IMR-90 (cell line): Measurements from ENCODE around the gene LALBA. TPM values are rescaled to one million over a fixed set of nuclear protein-coding genes. Genes with fewer than 3 reads are reported as not detected.

ENCODE experiments used
- ATAC-seq: fragments of 200-7000 bp; cut with Tn5 transposase; 2 replicates; pipeline ENCODE4 v1.9.1; 2020; ENCODE audit warnings: low read depth, mild to moderate bottlenecking, moderate library complexity
- BruUV-seq: library from RNA; stranded (reverse); fragments of 400-500 nt; replicated peaks from 2 replicates; lab custom pipeline; 2021; lab: Mats Ljungman, UMichigan
- CTCF ChIA-PET: fragments of 300-600 bp; formaldehyde crosslinking; extraction: SDS; loops from one replicate; lab custom pipeline; 2021; ENCODE audit warnings: antibody characterized with exemption; lab: Yijun Ruan, JAX
- POLR2A ChIA-PET: fragments of 300-600 bp; sonication (Branson Sonifier 250); formaldehyde crosslinking; loops from one replicate; lab custom pipeline; 2022; ENCODE audit warnings: antibody characterized with exemption; ENCODE audit not compliant: unreplicated experiment; lab: Charles Lee
- DNase-seq: peaks from one replicate; pipeline ENCODE4 v3.0.0; 2013
- H2AFZ ChIP-seq: replicated peaks from 2 replicates; pipeline ENCODE3; 2013; ENCODE audit warnings: low read length, mild to moderate bottlenecking; ENCODE audit not compliant: poor library complexity
- H2AK5ac ChIP-seq: 2 replicates; pipeline ENCODE4 v1.6.1; 2013; ENCODE audit warnings: low read depth, low read length, inconsistent platforms
- H2AK9ac ChIP-seq: replicated peaks from 2 replicates; pipeline ENCODE3; 2013; ENCODE audit warnings: mild to moderate bottlenecking, low read depth, low read length, moderate library complexity; ENCODE audit not compliant: poor library complexity
- H2BK120ac ChIP-seq: 2 replicates; pipeline ENCODE4 v1.6.1; 2013; ENCODE audit warnings: low read depth, low read length, inconsistent platforms
- H2BK15ac ChIP-seq: 3 replicates; pipeline ENCODE4 v1.6.1; 2013; ENCODE audit warnings: low read depth, low read length, inconsistent platforms
- H2BK20ac ChIP-seq: 2 replicates; pipeline ENCODE4 v1.6.1; 2013; ENCODE audit warnings: low read depth, mild to moderate bottlenecking, inconsistent platforms, low read length, moderate library complexity
- H2BK5ac ChIP-seq: 2 replicates; pipeline ENCODE4 v1.6.1; 2013; ENCODE audit warnings: mild to moderate bottlenecking, low read depth, low read length, inconsistent platforms; ENCODE audit not compliant: poor library complexity, severe bottlenecking
- H3K14ac ChIP-seq: replicated peaks from 2 replicates; pipeline ENCODE4 v1.6.1; 2013; ENCODE audit warnings: low read depth, low read length, inconsistent platforms
- H3K18ac ChIP-seq: 2 replicates; pipeline ENCODE4 v1.6.1; 2013; ENCODE audit warnings: low read depth, low read length, control low read depth
- H3K23ac ChIP-seq: 2 replicates; pipeline ENCODE4 v1.6.1; 2013; ENCODE audit warnings: low read depth, low read length, inconsistent platforms
- H3K27ac ChIP-seq: 2 replicates; pipeline ENCODE4 v1.5.1; 2013; ENCODE audit warnings: mild to moderate bottlenecking, control low read depth, low read length; ENCODE audit not compliant: insufficient read depth
- H3K27me3 ChIP-seq: 2 replicates; pipeline ENCODE4 v1.6.1; 2013; ENCODE audit warnings: low read length; ENCODE audit not compliant: control insufficient read depth, insufficient read depth
- H3K36me3 ChIP-seq: 2 replicates; pipeline ENCODE4 v1.6.1; 2013; ENCODE audit warnings: low read length, mixed read lengths; ENCODE audit not compliant: control insufficient read depth, insufficient read depth
- H3K4ac ChIP-seq: 2 replicates; pipeline ENCODE4 v1.6.1; 2013; ENCODE audit warnings: low read depth, low read length, inconsistent platforms
- H3K4me1 ChIP-seq: 2 replicates; pipeline ENCODE4 v1.6.1; 2013; ENCODE audit warnings: low read length, mixed read lengths; ENCODE audit not compliant: control insufficient read depth, insufficient read depth
- H3K4me2 ChIP-seq: 2 replicates; pipeline ENCODE4 v1.6.1; 2013; ENCODE audit warnings: low read depth, mild to moderate bottlenecking, control low read depth, low read length, moderate library complexity
- H3K4me3 ChIP-seq: 2 replicates; pipeline ENCODE4 v1.5.1; 2013; ENCODE audit warnings: low read depth, mild to moderate bottlenecking, control low read depth, low read length, moderate library complexity; ENCODE audit not compliant: insufficient read depth
- H3K56ac ChIP-seq: 2 replicates; pipeline ENCODE4 v1.6.1; 2013; ENCODE audit warnings: low read length, inconsistent platforms; ENCODE audit not compliant: insufficient read depth; ENCODE audit errors: extremely low read depth
- H3K79me1 ChIP-seq, 2 experiments: 2 replicates each; pipeline ENCODE4 v1.6.1; 2013; ENCODE audit warnings: low read length in 2 of 2, inconsistent platforms in 1 of 2, low read depth in 1 of 2
- H3K9ac ChIP-seq: 2 replicates; pipeline ENCODE4 v1.6.1; 2013; ENCODE audit warnings: low read depth, low read length, control low read depth
- H3K9me1 ChIP-seq: 2 replicates; pipeline ENCODE4 v1.6.1; 2013; ENCODE audit warnings: low read length, inconsistent platforms; ENCODE audit not compliant: insufficient read depth
- H3K9me3 ChIP-seq: 2 replicates; pipeline ENCODE4 v1.6.1; 2013; ENCODE audit warnings: low read length; ENCODE audit not compliant: control insufficient read depth, insufficient read depth
- H4K20me1 ChIP-seq: 2 replicates; pipeline ENCODE4 v1.6.1; 2013; ENCODE audit warnings: low read length, inconsistent platforms; ENCODE audit not compliant: insufficient read depth
- H4K5ac ChIP-seq: 2 replicates; pipeline ENCODE4 v1.6.1; 2013; ENCODE audit warnings: mild to moderate bottlenecking, low read depth, low read length, control low read depth
- H4K8ac ChIP-seq, 2 experiments: 2 replicates each; pipeline ENCODE4 v1.6.1; 2013; ENCODE audit warnings: low read depth in 2 of 2, low read length in 2 of 2, control low read depth in 1 of 2, inconsistent platforms in 1 of 2
- H4K91ac ChIP-seq: 2 replicates; pipeline ENCODE4 v1.6.1; 2013; ENCODE audit warnings: low read depth, low read length, inconsistent platforms; ENCODE audit not compliant: insufficient read depth
- BHLHE40 ChIP-seq: fragments of 150-350 bp; IDR thresholded peaks from 2 replicates; pipeline ENCODE4 v1.6.1; 2016; ENCODE audit warnings: mild to moderate bottlenecking, low read depth, low read length
- CEBPB ChIP-seq: IDR thresholded peaks from 2 replicates; pipeline ENCODE4 v1.6.1; 2012; ENCODE audit warnings: low read depth, low read length, improper control_type of control experiment
- CHD1 ChIP-seq: IDR thresholded peaks from 2 replicates; pipeline ENCODE4 v1.6.1; 2012; ENCODE audit warnings: low read depth, low read length, improper control_type of control experiment
- FOS ChIP-seq: fragments of 150-350 bp; IDR thresholded peaks from 2 replicates; pipeline ENCODE4 v1.6.1; 2016; ENCODE audit warnings: low read depth, low read length
- MAFK ChIP-seq: IDR thresholded peaks from 2 replicates; pipeline ENCODE4 v1.6.1; 2012; ENCODE audit warnings: low read depth, low read length, improper control_type of control experiment
- MAZ ChIP-seq: IDR thresholded peaks from 2 replicates; pipeline ENCODE4 v1.6.1; 2012; ENCODE audit warnings: low read depth, mild to moderate bottlenecking, low read length, improper control_type of control experiment, moderate library complexity, borderline replicate concordance
- MXI1 ChIP-seq: IDR thresholded peaks from 2 replicates; pipeline ENCODE4 v1.6.1; 2012; ENCODE audit warnings: low read depth, mild to moderate bottlenecking, low read length, moderate library complexity, borderline replicate concordance
- NFE2L2 ChIP-seq: fragments of 150-350 bp; IDR thresholded peaks from 2 replicates; pipeline ENCODE4 v1.6.1; 2016; ENCODE audit warnings: low read depth, mild to moderate bottlenecking, low read length
- POLR2A ChIP-seq: IDR thresholded peaks from 2 replicates; pipeline ENCODE4 v1.6.1; 2012; ENCODE audit warnings: mild to moderate bottlenecking, low read depth, low read length
- RAD21 ChIP-seq: IDR thresholded peaks from 2 replicates; pipeline ENCODE4 v1.6.1; 2012; ENCODE audit warnings: low read length, improper control_type of control experiment
- RFX5 ChIP-seq: IDR thresholded peaks from 2 replicates; pipeline ENCODE4 v1.8.0; 2012; ENCODE audit warnings: low read depth, mild to moderate bottlenecking, low read length, moderate library complexity
- SMC3 ChIP-seq: fragments of 150-350 bp; IDR thresholded peaks from 2 replicates; pipeline ENCODE4 v1.6.1; 2016; ENCODE audit warnings: low read depth, mild to moderate bottlenecking, antibody characterized with exemption, low read length, moderate library complexity
- WGBS, 2 experiments: methylation state at CpG; one replicate each; pipeline versions ENCODE4 v1.1.5 to v1.1.7; 2013; ENCODE audit warnings: missing lambda C conversion rate in 2 of 2; ENCODE audit not compliant: insufficient read length in 1 of 2; ENCODE audit errors: extremely low coverage in 2 of 2; 5-methylcytosine and 5-hydroxymethylcytosine counted together
- dilution Hi-C: fragments of 300-500 bp; cut with HindIII; formaldehyde crosslinking; loops from one replicate; pipeline ENCODE4 v1.14.3; 2018; ENCODE audit warnings: low sequenced_read_pairs; ENCODE audit not compliant: unreplicated experiment
- in situ Hi-C: fragments of 300-500 bp; cut with MboI; formaldehyde crosslinking; loops from 3 replicates; pipeline ENCODE4 v1.14.3; 2019; ENCODE audit warnings: low sequenced_read_pairs, inconsistent platforms, mixed read lengths
- intact Hi-C: fragments of 100-400 bp; cut with micrococcal nuclease; formaldehyde crosslinking; loops from 2 replicates; pipeline ENCODE4 v1.10.0; 2022
- polyA plus RNA-seq, 3 experiments: library from polyadenylated mRNA; depleted of rRNA; stranded (reverse); fragments of >200 nt; gene quantifications; 2 replicates each; pipeline ENCODE4 v1.2.3, GENCODE V29; 2012; ENCODE audit warnings: low replicate concordance in 1 of 3
- total RNA-seq: library from RNA; depleted of rRNA; stranded (reverse); fragments of >200 nt; gene quantifications from 2 replicates; pipeline ENCODE4 v1.2.3, GENCODE V29; 2012
- TF ChIP-seq, protein P1 (sequence below): conservative IDR thresholded peaks from 2 replicates; pipeline ENCODE4 v1.5.1; 2012; ENCODE audit warnings: mild to moderate bottlenecking, low read depth, low read length, improper control_type of control experiment
- TF ChIP-seq, protein P2 (sequence below): fragments of 150-350 bp; IDR thresholded peaks from 2 replicates; pipeline ENCODE4 v1.6.1; 2016; ENCODE audit warnings: low read depth, mild to moderate bottlenecking, low read length, moderate library complexity, borderline replicate concordance

Gene LALBA
- total and polyA plus RNA-seq, 2 of the 4 experiments (the other 2 are of a cell fraction): not detected

DNA sequence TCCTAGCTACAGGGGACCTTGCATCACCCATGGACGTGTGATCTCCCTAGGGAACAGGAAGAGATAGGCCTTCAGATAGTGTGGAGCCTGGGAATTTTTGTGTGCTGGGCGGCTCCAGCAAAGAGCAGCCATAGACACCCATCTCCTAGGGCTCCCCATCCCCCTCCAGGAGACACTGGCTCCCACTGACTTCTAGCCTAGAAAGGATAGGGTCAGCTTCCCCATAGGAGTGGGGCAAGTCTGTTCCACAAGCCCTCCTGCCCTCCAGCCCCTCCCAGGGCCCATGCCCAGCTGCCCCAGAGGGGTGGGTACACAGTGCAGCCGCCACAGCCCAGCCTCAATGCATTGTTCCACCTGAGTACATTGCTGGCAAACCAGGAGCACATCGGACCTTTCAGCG is 16.5 kb upstream of the LALBA start:
- no peak overlapping the region for H2BK20ac ChIP-seq
- no peak for TF ChIP-seq RFX5
- TF ChIP-seq MAFK: no peak
- no peak for TF ChIP-seq RAD21
- no peak for TF ChIP-seq BHLHE40
- TF ChIP-seq POLR2A: no peak
- TF ChIP-seq NFE2L2: no peak
- no peak for TF ChIP-seq FOS
- TF ChIP-seq MAZ: no peak
- no peak for TF ChIP-seq SMC3
- no peak for TF ChIP-seq MXI1
- no peak for TF ChIP-seq CEBPB
- TF ChIP-seq CHD1: no peak
- TF ChIP-seq, protein P1, sequence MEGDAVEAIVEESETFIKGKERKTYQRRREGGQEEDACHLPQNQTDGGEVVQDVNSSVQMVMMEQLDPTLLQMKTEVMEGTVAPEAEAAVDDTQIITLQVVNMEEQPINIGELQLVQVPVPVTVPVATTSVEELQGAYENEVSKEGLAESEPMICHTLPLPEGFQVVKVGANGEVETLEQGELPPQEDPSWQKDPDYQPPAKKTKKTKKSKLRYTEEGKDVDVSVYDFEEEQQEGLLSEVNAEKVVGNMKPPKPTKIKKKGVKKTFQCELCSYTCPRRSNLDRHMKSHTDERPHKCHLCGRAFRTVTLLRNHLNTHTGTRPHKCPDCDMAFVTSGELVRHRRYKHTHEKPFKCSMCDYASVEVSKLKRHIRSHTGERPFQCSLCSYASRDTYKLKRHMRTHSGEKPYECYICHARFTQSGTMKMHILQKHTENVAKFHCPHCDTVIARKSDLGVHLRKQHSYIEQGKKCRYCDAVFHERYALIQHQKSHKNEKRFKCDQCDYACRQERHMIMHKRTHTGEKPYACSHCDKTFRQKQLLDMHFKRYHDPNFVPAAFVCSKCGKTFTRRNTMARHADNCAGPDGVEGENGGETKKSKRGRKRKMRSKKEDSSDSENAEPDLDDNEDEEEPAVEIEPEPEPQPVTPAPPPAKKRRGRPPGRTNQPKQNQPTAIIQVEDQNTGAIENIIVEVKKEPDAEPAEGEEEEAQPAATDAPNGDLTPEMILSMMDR: no peak
- TF ChIP-seq, protein P2, sequence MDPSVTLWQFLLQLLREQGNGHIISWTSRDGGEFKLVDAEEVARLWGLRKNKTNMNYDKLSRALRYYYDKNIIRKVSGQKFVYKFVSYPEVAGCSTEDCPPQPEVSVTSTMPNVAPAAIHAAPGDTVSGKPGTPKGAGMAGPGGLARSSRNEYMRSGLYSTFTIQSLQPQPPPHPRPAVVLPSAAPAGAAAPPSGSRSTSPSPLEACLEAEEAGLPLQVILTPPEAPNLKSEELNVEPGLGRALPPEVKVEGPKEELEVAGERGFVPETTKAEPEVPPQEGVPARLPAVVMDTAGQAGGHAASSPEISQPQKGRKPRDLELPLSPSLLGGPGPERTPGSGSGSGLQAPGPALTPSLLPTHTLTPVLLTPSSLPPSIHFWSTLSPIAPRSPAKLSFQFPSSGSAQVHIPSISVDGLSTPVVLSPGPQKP: no peak
- no peak overlapping the region for H2BK120ac ChIP-seq
- H2BK5ac ChIP-seq: no peak overlapping the region
- H3K14ac ChIP-seq: no peak overlapping the region
- dilution Hi-C loops: no loop called here
- no peak overlapping the region for H2AFZ ChIP-seq
- H4K91ac ChIP-seq: no peak overlapping the region
- H4K5ac ChIP-seq: no peak overlapping the region
- ChIA-PET CTCF (no interaction called here), POLR2A (no interaction called here)
- no peaks in the 10 kb centered on the region for H3K79me1 ChIP-seq
- no peak overlapping the region for H3K27ac ChIP-seq
- 74% methylated on average over 3 of the region's 5 CpGs; no CpG with 5 or more reads in 1 of the 2 experiments for WGBS, 2 experiments
- H2AK5ac ChIP-seq: no peak overlapping the region
- H4K20me1 ChIP-seq: no peaks in the 10 kb centered on the region
- in situ Hi-C loops: no loop called here
- H3K18ac ChIP-seq: no peak overlapping the region
- no peak overlapping the region for H2BK15ac ChIP-seq
- no TSS peak for BruUV-seq
- no peak overlapping the region for H2AK9ac ChIP-seq
- no peak overlapping the region for H3K23ac ChIP-seq
- H3K56ac ChIP-seq: no peak overlapping the region
- H3K4me3 ChIP-seq: no peak overlapping the region
- no peak overlapping the region for H3K4ac ChIP-seq
- H4K8ac ChIP-seq: no peak overlapping the region
- no peaks in the 10 kb centered on the region for H3K4me1 ChIP-seq
- H3K4me2 ChIP-seq: no peak overlapping the region
- ATAC-seq: no peak
- H3K9me3 ChIP-seq: no peaks in the 10 kb centered on the region
- H3K27me3 ChIP-seq: no peaks in the 10 kb centered on the region
- no peaks in the 10 kb centered on the region for H3K36me3 ChIP-seq
- H3K9ac ChIP-seq: no peak overlapping the region
- H3K9me1 ChIP-seq: no peaks in the 10 kb centered on the region
- DNase-seq: no peak
- intact Hi-C loops: no loop called here
